ENCODE measurements around the gene TMEM181. TPM values are rescaled to one million over a fixed set of nuclear protein-coding genes. Genes with fewer than 3 reads are reported as not detected.

TMEM181 gene
- total and polyA plus RNA-seq, 2 donors (not counting 1 experiment from before 2014, with no cell fraction given) = 35.6 to 36.0 TPM

DNA sequence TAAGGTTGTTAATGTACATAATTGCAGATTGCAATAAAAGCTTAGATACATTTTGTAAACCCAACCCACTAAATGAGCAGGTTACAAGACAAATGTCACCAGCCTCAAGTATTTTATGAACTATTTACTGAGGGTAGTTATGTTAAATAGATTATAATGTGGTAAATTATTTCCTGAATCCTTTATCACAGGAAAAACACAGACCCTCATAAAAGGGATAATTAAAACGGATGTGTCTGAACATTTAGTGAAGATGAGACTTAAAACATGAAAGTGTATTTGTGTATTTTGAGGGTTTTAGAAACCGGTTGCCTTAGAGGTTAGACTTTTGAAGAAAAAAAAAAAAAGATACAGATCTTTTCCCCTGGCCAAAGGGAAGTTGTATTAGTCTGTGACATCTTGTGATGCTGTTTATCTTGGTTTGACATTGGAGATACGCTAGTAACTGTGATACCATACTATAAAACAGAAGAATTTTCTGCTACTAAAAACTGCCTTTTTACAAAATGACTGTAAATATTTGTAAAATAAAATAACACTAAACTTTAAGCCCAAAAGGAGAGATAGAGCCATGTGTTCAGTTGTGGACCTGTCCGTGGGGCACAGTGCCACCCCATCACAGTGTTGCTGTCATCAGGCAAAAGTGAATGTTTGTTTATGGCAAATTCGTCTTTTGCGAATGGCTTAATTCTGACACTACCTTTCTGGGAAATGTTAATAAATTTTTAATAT, 75.0 kb downstream of the TMEM181 start:
- no peak overlapping the region for H3K9ac ChIP-seq (ENCODE audit: insufficient read depth, low read length)
- no peak for TF ChIP-seq EZH2 (IDR thresholded peaks at IDR 0.05; ENCODE audit: low read length, missing control alignments)
- TF ChIP-seq, protein P1, sequence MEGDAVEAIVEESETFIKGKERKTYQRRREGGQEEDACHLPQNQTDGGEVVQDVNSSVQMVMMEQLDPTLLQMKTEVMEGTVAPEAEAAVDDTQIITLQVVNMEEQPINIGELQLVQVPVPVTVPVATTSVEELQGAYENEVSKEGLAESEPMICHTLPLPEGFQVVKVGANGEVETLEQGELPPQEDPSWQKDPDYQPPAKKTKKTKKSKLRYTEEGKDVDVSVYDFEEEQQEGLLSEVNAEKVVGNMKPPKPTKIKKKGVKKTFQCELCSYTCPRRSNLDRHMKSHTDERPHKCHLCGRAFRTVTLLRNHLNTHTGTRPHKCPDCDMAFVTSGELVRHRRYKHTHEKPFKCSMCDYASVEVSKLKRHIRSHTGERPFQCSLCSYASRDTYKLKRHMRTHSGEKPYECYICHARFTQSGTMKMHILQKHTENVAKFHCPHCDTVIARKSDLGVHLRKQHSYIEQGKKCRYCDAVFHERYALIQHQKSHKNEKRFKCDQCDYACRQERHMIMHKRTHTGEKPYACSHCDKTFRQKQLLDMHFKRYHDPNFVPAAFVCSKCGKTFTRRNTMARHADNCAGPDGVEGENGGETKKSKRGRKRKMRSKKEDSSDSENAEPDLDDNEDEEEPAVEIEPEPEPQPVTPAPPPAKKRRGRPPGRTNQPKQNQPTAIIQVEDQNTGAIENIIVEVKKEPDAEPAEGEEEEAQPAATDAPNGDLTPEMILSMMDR (conservative IDR thresholded peaks at IDR 0.05 in 1 of 2, IDR thresholded peaks at IDR 0.05 in 1 of 2; ENCODE audit: low read depth in 1 of 2, low read length in 2 of 2) = no peak
- DNase-seq (ENCODE audit: low read depth in 2 of 2) = no peak
- no peaks in the 10 kb centered on the region for H4K20me1 ChIP-seq (ENCODE audit: control insufficient read depth, extremely low read depth, insufficient read depth, low read length)
- H3K4me1 ChIP-seq (ENCODE audit: control insufficient read depth, extremely low read depth, insufficient read depth, low read length) = peaks cover 12% of the 10 kb centered on the region
- peaks cover 19% of the 10 kb centered on the region for H3K79me2 ChIP-seq (ENCODE audit: control insufficient read depth, insufficient read depth, low read length)
- no peaks in the 10 kb centered on the region for H3K27me3 ChIP-seq (ENCODE audit: control insufficient read depth, insufficient read depth, low read length)
- H3K27ac ChIP-seq (ENCODE audit: insufficient read depth, low read length) = no peak overlapping the region
- H2AFZ ChIP-seq (ENCODE audit: low read length) = no peak overlapping the region
- no peak overlapping the region for H3K4me2 ChIP-seq (ENCODE audit: extremely low read depth, insufficient read depth, low read length)
- no peak overlapping the region for H3K4me3 ChIP-seq (replicated peaks in 1 of 4; ENCODE audit: control extremely low read depth in 1 of 4, insufficient read depth in 1 of 4, low read depth in 3 of 4, low read length in 4 of 4)
- H3K36me3 ChIP-seq (ENCODE audit: control insufficient read depth, insufficient read depth, low read length) = peaks cover 8% of the 10 kb centered on the region
- H3K9me3 ChIP-seq (ENCODE audit: control insufficient read depth, insufficient read depth, low read depth, low read length) = no peaks in the 10 kb centered on the region

DNA sequence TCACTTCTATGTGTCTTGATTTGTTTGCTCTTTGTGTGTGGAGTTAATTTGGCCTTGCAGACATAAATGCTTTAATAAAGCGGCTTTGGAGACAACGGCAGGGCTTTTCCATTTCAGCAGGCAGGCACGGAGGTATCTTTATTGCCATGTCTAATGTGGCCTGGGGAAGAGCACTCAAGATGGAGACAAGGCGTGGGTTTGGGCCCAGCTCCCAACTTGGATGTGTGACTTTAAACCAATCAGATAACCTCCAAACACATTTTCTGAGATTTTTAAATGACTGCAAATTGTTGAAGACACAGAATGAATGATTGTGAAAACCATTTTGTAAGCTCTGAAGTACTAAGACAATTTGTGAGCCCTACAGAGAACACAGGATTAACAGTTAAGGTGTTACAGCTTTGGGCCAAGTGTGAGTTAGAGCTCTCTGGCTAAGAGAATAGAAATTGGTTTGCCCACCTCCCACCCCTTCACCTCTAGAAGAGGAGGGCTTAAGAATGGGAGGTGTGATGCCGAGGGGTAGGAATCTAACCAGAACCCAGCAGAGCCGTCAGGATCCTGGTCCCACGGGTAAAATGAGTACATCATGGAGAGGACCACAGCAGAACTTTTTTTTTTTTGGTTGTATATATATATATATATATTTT, 75.7 kb downstream of the TMEM181 start:
- Histone ChIP-seq H3K27me3 (ENCODE audit: control insufficient read depth, insufficient read depth, low read length) (no peaks in the 10 kb centered on the region), H3K4me1 (ENCODE audit: control insufficient read depth, extremely low read depth, insufficient read depth, low read length) (peaks cover 12% of the 10 kb centered on the region), H3K4me2 (ENCODE audit: extremely low read depth, insufficient read depth, low read length) (no peak overlapping the region), H3K4me3 (replicated peaks in 1 of 4; ENCODE audit: control extremely low read depth in 1 of 4, insufficient read depth in 1 of 4, low read depth in 3 of 4, low read length in 4 of 4) (no peak overlapping the region), H3K79me2 (ENCODE audit: control insufficient read depth, insufficient read depth, low read length) (peaks cover 26% of the 10 kb centered on the region), H3K27ac (ENCODE audit: insufficient read depth, low read length) (no peak overlapping the region), H3K9ac (ENCODE audit: insufficient read depth, low read length) (no peak overlapping the region), H3K9me3 (ENCODE audit: control insufficient read depth, insufficient read depth, low read depth, low read length) (no peaks in the 10 kb centered on the region), H2AFZ (ENCODE audit: low read length) (no peak overlapping the region), H4K20me1 (ENCODE audit: control insufficient read depth, extremely low read depth, insufficient read depth, low read length) (no peaks in the 10 kb centered on the region), H3K36me3 (ENCODE audit: control insufficient read depth, insufficient read depth, low read length) (peaks cover 7% of the 10 kb centered on the region)
- no peak for DNase-seq (ENCODE audit: low read depth in 2 of 2)
- TF ChIP-seq, protein P1 (conservative IDR thresholded peaks at IDR 0.05 in 1 of 2, IDR thresholded peaks at IDR 0.05 in 1 of 2; ENCODE audit: low read depth in 1 of 2, low read length in 2 of 2) = no peak
- TF ChIP-seq EZH2 (IDR thresholded peaks at IDR 0.05; ENCODE audit: low read length, missing control alignments) = no peak

DNA sequence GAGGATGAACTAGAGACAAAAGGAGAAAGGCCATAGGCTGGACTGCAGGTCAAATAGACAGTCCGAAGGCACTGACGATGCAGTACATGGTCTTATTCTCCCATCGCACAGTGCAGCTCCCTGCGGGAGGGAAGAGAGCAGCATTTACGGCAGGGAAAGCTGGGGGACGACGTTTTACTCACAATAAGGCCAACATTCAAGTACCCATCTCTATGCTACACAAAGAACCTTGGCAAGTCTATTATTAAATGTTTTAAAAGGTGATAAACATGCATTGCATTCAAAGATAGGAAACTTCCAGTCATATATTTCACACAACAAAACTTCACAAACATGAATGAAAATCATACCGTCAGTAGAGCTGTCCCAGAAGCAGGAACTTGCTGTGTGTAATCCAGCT, 76.9 kb downstream of the TMEM181 start:
- Histone ChIP-seq H3K4me3 (replicated peaks in 1 of 4; ENCODE audit: control extremely low read depth in 1 of 4, insufficient read depth in 1 of 4, low read depth in 3 of 4, low read length in 4 of 4) (no peak overlapping the region), H4K20me1 (ENCODE audit: control insufficient read depth, extremely low read depth, insufficient read depth, low read length) (no peaks in the 10 kb centered on the region), H3K4me1 (ENCODE audit: control insufficient read depth, extremely low read depth, insufficient read depth, low read length) (peaks cover 2% of the 10 kb centered on the region), H3K4me2 (ENCODE audit: extremely low read depth, insufficient read depth, low read length) (no peak overlapping the region), H3K27me3 (ENCODE audit: control insufficient read depth, insufficient read depth, low read length) (no peaks in the 10 kb centered on the region), H2AFZ (ENCODE audit: low read length) (no peak overlapping the region), H3K9ac (ENCODE audit: insufficient read depth, low read length) (no peak overlapping the region), H3K27ac (ENCODE audit: insufficient read depth, low read length) (no peak overlapping the region), H3K36me3 (ENCODE audit: control insufficient read depth, insufficient read depth, low read length) (peaks cover 7% of the 10 kb centered on the region), H3K79me2 (ENCODE audit: control insufficient read depth, insufficient read depth, low read length) (peaks cover 35% of the 10 kb centered on the region), H3K9me3 (ENCODE audit: control insufficient read depth, insufficient read depth, low read depth, low read length) (no peaks in the 10 kb centered on the region)
- TF ChIP-seq, protein P1 (conservative IDR thresholded peaks at IDR 0.05 in 1 of 2, IDR thresholded peaks at IDR 0.05 in 1 of 2; ENCODE audit: low read depth in 1 of 2, low read length in 2 of 2) = no peak
- no peak for TF ChIP-seq EZH2 (IDR thresholded peaks at IDR 0.05; ENCODE audit: low read length, missing control alignments)
- DNase-seq (ENCODE audit: low read depth in 2 of 2) = no peak

All from fibroblast of lung (primary cell).